HCT116 (cell line): Measurements from ENCODE around the gene CTDNEP1. TPM values are rescaled to one million over a fixed set of nuclear protein-coding genes. Genes with fewer than 3 reads are reported as not detected.
A peak's percentile ranks its signal among the peaks of the same experiment; 100 is the strongest.

ENCODE experiments used
- ATAC-seq: fragments of 200-7000 bp; cut with Tn5 transposase; 2 replicates; pipeline ENCODE4 v1.9.1; 2020; ENCODE audit warnings: mild to moderate bottlenecking, moderate library complexity
- BruUV-seq: library from RNA; stranded (reverse); fragments of 400-500 nt; replicated peaks from 2 replicates; lab custom pipeline; 2021; lab: Mats Ljungman, UMichigan
- CTCF ChIA-PET: fragments of 300-600 bp; sonication (Branson Sonifier 250); formaldehyde crosslinking; loops from one replicate; lab custom pipeline; 2021; ENCODE audit warnings: antibody characterized with exemption; lab: Charles Lee
- POLR2A ChIA-PET: fragments of 300-600, 350-600 bp; sonication (Branson Sonifier 250); formaldehyde crosslinking; loops from one replicate; lab custom pipeline; 2021; ENCODE audit warnings: antibody characterized with exemption; lab: Charles Lee
- RAD21 ChIA-PET, 2 experiments: fragments of 300-600 bp; sonication (Branson Sonifier 250); formaldehyde crosslinking; loops; one replicate each; lab custom pipeline; 2023; ENCODE audit warnings: low total read pairs in 2 of 2; ENCODE audit not compliant: uncharacterized antibody in 2 of 2, unreplicated experiment in 2 of 2, low non-redundant PET in 1 of 2; lab: Charles Lee
- DNase-seq: peaks from one replicate; pipeline ENCODE4 v3.0.0-alpha.2; 2010; ENCODE audit warnings: low read depth, low spot score
- H2AFZ ChIP-seq: fragments of 200-600 bp; shearing (Covaris generic), sonication (generic); 2 replicates; pipeline ENCODE4 v1.6.1; 2017; ENCODE audit warnings: low read depth, mixed run types, mixed read lengths, antibody characterized with exemption, low read length; ENCODE audit not compliant: poor library complexity, severe bottlenecking
- H3K27ac ChIP-seq: 2 replicates; pipeline ENCODE4 v1.5.1; 2012; ENCODE audit warnings: low read depth, low read length
- H3K27me3 ChIP-seq: fragments of 200-600 bp; sonication (generic); 2 replicates; pipeline ENCODE4 v1.6.1; 2016; ENCODE audit warnings: mixed run types, low read length, mixed read lengths; ENCODE audit not compliant: insufficient read depth
- H3K36me3 ChIP-seq, 2 experiments: fragments of 200-500 bp in 1 of 2; fragments of 200-600 bp in 1 of 2; sonication (Bioruptor generic) in 1 of 2; sonication (generic) in 1 of 2; 2 replicates each; pipeline versions ENCODE4 v1.5.1 to v1.6.1; 2014 to 2016; ENCODE audit warnings: low read length in 2 of 2, inconsistent platforms in 1 of 2, mixed read lengths in 1 of 2, mixed run types in 1 of 2; ENCODE audit not compliant: insufficient read depth in 2 of 2, control insufficient read depth in 1 of 2
- H3K4me1 ChIP-seq, 2 experiments: fragments of 200-600 bp in 1 of 2; sonication (generic) in 1 of 2; 2 replicates each; pipeline versions ENCODE4 v1.5.1 to v1.6.1; 2012 to 2017; ENCODE audit warnings: low read length in 2 of 2, inconsistent platforms in 1 of 2, mild to moderate bottlenecking in 1 of 2, mixed read lengths in 1 of 2, mixed run types in 1 of 2, moderate library complexity in 1 of 2; ENCODE audit not compliant: insufficient read depth in 2 of 2, control insufficient read depth in 1 of 2
- H3K4me2 ChIP-seq: fragments of 200-600 bp; sonication (generic); 2 replicates; pipeline ENCODE4 v1.6.1; 2017; ENCODE audit warnings: mixed run types, low read length, mixed read lengths
- H3K4me3 ChIP-seq, 2 experiments: fragments of 200-600 bp in 1 of 2; sonication (generic) in 1 of 2; replicated peaks in 1 of 2; 2 replicates each; pipeline ENCODE4 v1.5.1; 2011 to 2016; ENCODE audit warnings: low read length in 2 of 2, control low read depth in 1 of 2, low read depth in 1 of 2, mild to moderate bottlenecking in 1 of 2, mixed read lengths in 1 of 2, mixed run types in 1 of 2
- H3K79me2 ChIP-seq: fragments of 200-600 bp; sonication (generic); 2 replicates; pipeline ENCODE4 v1.6.1; 2017; ENCODE audit warnings: mild to moderate bottlenecking, mixed run types, low read length, moderate library complexity, mixed read lengths; ENCODE audit not compliant: insufficient read depth
- H3K9ac ChIP-seq: fragments of 200-600 bp; sonication (generic); 2 replicates; pipeline ENCODE4 v1.6.1; 2016; ENCODE audit warnings: low read length, mixed read lengths
- H3K9me2 ChIP-seq: fragments of 200-600 bp; sonication (generic), shearing (Covaris generic); 2 replicates; pipeline ENCODE4 v1.6.1; 2017; ENCODE audit warnings: mixed run types, mild to moderate bottlenecking, moderate library complexity; ENCODE audit not compliant: insufficient read depth
- H3K9me3 ChIP-seq, 2 experiments: fragments of 200-500 bp in 1 of 2; fragments of 200-600 bp in 1 of 2; sonication (Bioruptor generic) in 1 of 2; sonication (generic) in 1 of 2; 2 replicates each; pipeline ENCODE4 v1.6.1; 2014 to 2017; ENCODE audit warnings: low read length in 2 of 2, mixed read lengths in 2 of 2, inconsistent platforms in 1 of 2, low read depth in 1 of 2, mild to moderate bottlenecking in 1 of 2, mixed run types in 1 of 2, moderate library complexity in 1 of 2; ENCODE audit not compliant: control insufficient read depth in 1 of 2, insufficient read depth in 1 of 2
- H4K20me1 ChIP-seq: fragments of 200-600 bp; sonication (generic), shearing (Covaris generic); 2 replicates; pipeline ENCODE4 v1.6.1; 2017; ENCODE audit warnings: mixed run types, mild to moderate bottlenecking, moderate library complexity; ENCODE audit not compliant: insufficient read depth
- ELF1 ChIP-seq: IDR thresholded peaks from 2 replicates; pipeline ENCODE4 v1.6.1; 2012; ENCODE audit warnings: low read depth, borderline replicate concordance
- EZH2 ChIP-seq: fragments of 200-600 bp; sonication (generic); IDR thresholded peaks from 2 replicates; pipeline ENCODE4 v1.6.1; 2017; ENCODE audit warnings: antibody characterized with exemption, mixed run types
- EZH2phosphoT487 ChIP-seq: fragments of 200-600 bp; IDR thresholded peaks from 2 replicates; pipeline ENCODE4 v1.6.1; 2018; ENCODE audit warnings: antibody characterized with exemption, borderline replicate concordance
- POLR2A ChIP-seq: IDR thresholded peaks from 2 replicates; pipeline ENCODE4 v1.7.0; 2011; ENCODE audit warnings: borderline replicate concordance; ENCODE audit not compliant: insufficient read depth, insufficient read length; ENCODE audit errors: extremely low read depth
- REST ChIP-seq: IDR thresholded peaks from 2 replicates; pipeline ENCODE4 v1.6.1; 2012; ENCODE audit warnings: low read depth
- TCF7L2 ChIP-seq: IDR thresholded peaks from 2 replicates; pipeline ENCODE4 v1.7.0; 2011; ENCODE audit warnings: borderline replicate concordance, inconsistent platforms; ENCODE audit not compliant: insufficient read depth, insufficient read length; ENCODE audit errors: extremely low read depth
- ZFX ChIP-seq: fragments of 450-650 bp; IDR thresholded peaks from 2 replicates; pipeline ENCODE4 v1.6.1; 2017
- ZNF274 ChIP-seq: fragments of 200-500 bp; sonication (Bioruptor generic); IDR thresholded peaks from 2 replicates; pipeline ENCODE4 v1.6.1; 2014; ENCODE audit warnings: mild to moderate bottlenecking, low read depth, low read length, inconsistent platforms
- intact Hi-C: fragments of 100-400 bp; cut with micrococcal nuclease; formaldehyde crosslinking; loops from 2 replicates; pipeline ENCODE4 v1.10.0; 2022
- total RNA-seq: library from RNA; stranded (reverse); gene quantifications from one replicate; pipeline ENCODE4 v1.2.1, GENCODE V29; 2021; ENCODE audit not compliant: unreplicated experiment
- TF ChIP-seq, protein P1 (sequence below), 3 experiments: fragments of 200-600 bp in 1 of 3; sonication (generic) in 1 of 3; IDR thresholded peaks in 2 of 3; conservative IDR thresholded peaks in 1 of 3; 2 replicates each; pipeline ENCODE4 v1.5.1; 2012 to 2017; ENCODE audit warnings: low read depth in 2 of 3, low read length in 2 of 3, antibody characterized with exemption in 1 of 3, borderline replicate concordance in 1 of 3, control low read depth in 1 of 3, mild to moderate bottlenecking in 1 of 3, mixed read lengths in 1 of 3, mixed run types in 1 of 3, moderate library complexity in 1 of 3; ENCODE audit not compliant: insufficient read depth in 1 of 3

The CTDNEP1 gene
- total RNA-seq, 1 experiment from 2014 or later = 143 TPM

GRCh38 chr17:7213895-7214299 is 37.6 kb downstream of the CTDNEP1 start:
- peak; percentile 72 for DNase-seq
- no peaks in the 10 kb centered on the region for H3K9me2 ChIP-seq
- no peak overlapping the region for H2AFZ ChIP-seq
- ChIA-PET POLR2A (interaction anchor here (1.2 to 1.3 kb wide), 3 partner anchors 29 to 168 kb away, joined by 3 to 4 read pairs (median 3); partner anchors contain the start of gene GABARAP), CTCF (interaction anchor here (1.0 to 2.7 kb wide), 3 partner anchors 53 to 178 kb away, joined by 3 to 19 read pairs (median 3); partner anchors contain the start of gene SLC16A13)
- H3K9ac ChIP-seq = no peak overlapping the region
- H3K9me3 ChIP-seq = no peaks in the 10 kb centered on the region
- H3K79me2 ChIP-seq = no peaks in the 10 kb centered on the region
- peak; percentile 15 for ATAC-seq
- no peaks in the 10 kb centered on the region for H3K27me3 ChIP-seq
- H3K36me3 ChIP-seq = no peaks in the 10 kb centered on the region
- H3K4me2 ChIP-seq = peak overlapping the region; percentile 68
- TF ChIP-seq POLR2A = no peak
- TF ChIP-seq, protein P1, sequence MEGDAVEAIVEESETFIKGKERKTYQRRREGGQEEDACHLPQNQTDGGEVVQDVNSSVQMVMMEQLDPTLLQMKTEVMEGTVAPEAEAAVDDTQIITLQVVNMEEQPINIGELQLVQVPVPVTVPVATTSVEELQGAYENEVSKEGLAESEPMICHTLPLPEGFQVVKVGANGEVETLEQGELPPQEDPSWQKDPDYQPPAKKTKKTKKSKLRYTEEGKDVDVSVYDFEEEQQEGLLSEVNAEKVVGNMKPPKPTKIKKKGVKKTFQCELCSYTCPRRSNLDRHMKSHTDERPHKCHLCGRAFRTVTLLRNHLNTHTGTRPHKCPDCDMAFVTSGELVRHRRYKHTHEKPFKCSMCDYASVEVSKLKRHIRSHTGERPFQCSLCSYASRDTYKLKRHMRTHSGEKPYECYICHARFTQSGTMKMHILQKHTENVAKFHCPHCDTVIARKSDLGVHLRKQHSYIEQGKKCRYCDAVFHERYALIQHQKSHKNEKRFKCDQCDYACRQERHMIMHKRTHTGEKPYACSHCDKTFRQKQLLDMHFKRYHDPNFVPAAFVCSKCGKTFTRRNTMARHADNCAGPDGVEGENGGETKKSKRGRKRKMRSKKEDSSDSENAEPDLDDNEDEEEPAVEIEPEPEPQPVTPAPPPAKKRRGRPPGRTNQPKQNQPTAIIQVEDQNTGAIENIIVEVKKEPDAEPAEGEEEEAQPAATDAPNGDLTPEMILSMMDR (IDR thresholded peaks at IDR 0.05 in 2 of 3, conservative IDR thresholded peaks at IDR 0.05 in 1 of 3; ENCODE audit: borderline replicate concordance in 1 of 3, insufficient read depth in 1 of 3, low read depth in 2 of 3, low read length in 2 of 3) = peak in 2 of 3 experiments; percentile 48 to 54; a peak in 4 of 6 replicates
- TF ChIP-seq, all 23 proteins: peak for 1
- intact Hi-C loops = loop anchor here (1.0 kb wide), 1 partner anchor 168 kb away; no protein-coding TSS in a partner anchor
- RAD21 ChIA-PET = interaction anchor here in 1 of 2 experiments (1.1 kb wide), 1 partner anchor 168 kb away, joined by 3 read pairs; no protein-coding TSS in a partner anchor
- BruUV-seq = no TSS peak
- no peaks in the 10 kb centered on the region for H4K20me1 ChIP-seq
- no peak overlapping the region for H3K27ac ChIP-seq
- peaks cover 7 to 49% of the 10 kb centered on the region in 2 experiments; a peak in 3 of 4 replicates for H3K4me1 ChIP-seq
- H3K4me3 ChIP-seq = no peak overlapping the region

- H3K36me3 ChIP-seq = no peaks in the 10 kb centered on the region
- H3K27ac ChIP-seq = no peak overlapping the region
- no peaks in the 10 kb centered on the region for H4K20me1 ChIP-seq
- H3K4me2 ChIP-seq = no peak overlapping the region
- H2AFZ ChIP-seq = no peak overlapping the region
- ATAC-seq (no peak), DNase-seq (no peak)
- BruUV-seq = no TSS peak
- H3K79me2 ChIP-seq = no peaks in the 10 kb centered on the region
- no peak overlapping the region for H3K4me3 ChIP-seq
- H3K27me3 ChIP-seq = no peaks in the 10 kb centered on the region
- intact Hi-C loops = no loop called here
- RAD21 ChIA-PET = no interaction called here
- H3K4me1 ChIP-seq = peaks cover 7 to 31% of the 10 kb centered on the region in 2 experiments; a peak in 3 of 4 replicates
- no peaks in the 10 kb centered on the region for H3K9me2 ChIP-seq
- CTCF ChIA-PET = no interaction called here
- H3K9me3 ChIP-seq = no peaks in the 10 kb centered on the region
- POLR2A ChIA-PET = no interaction called here
- H3K9ac ChIP-seq = no peak overlapping the region
- no peak for TF ChIP-seq ELF1
- no peak for TF ChIP-seq ZFX
- TF ChIP-seq EZH2 = no peak
- no peak for TF ChIP-seq ZNF274
- TF ChIP-seq EZH2phosphoT487 = no peak
- no peak for TF ChIP-seq REST
- TF ChIP-seq TCF7L2 = no peak
Measured at GRCh38 chr17:7211491-7212273, 39.9 kb downstream of the CTDNEP1 start.
